HepG2 (cell line): ENCODE results near the gene ABT1. TPM values are rescaled to one million over a fixed set of nuclear protein-coding genes. Genes with fewer than 3 reads are reported as not detected.

Experiments used
- ESRRA ChIP-seq: sonication (generic); formaldehyde crosslinking; IDR thresholded peaks from 2 replicates; pipeline ENCODE4 v1.5.1; 2020; ENCODE audit warnings: mild to moderate bottlenecking, low read depth, missing genetic modification reagents
- FOXP1 ChIP-seq, 2 experiments: fragments of 450-650 bp in 1 of 2; IDR thresholded peaks; 2 replicates each; pipeline ENCODE4 v1.6.1; 2017 to 2018; ENCODE audit warnings: antibody characterized with exemption in 1 of 2
- KAT8 ChIP-seq: IDR thresholded peaks from 2 replicates; pipeline ENCODE4 v1.6.1; 2016; ENCODE audit warnings: missing genetic modification reagents, missing compliant biosample characterization
- MYC ChIP-seq: sonication (generic); formaldehyde crosslinking; IDR thresholded peaks from 2 replicates; pipeline ENCODE4 v1.9.0; 2021; ENCODE audit warnings: missing genetic modification reagents, borderline replicate concordance
- NCOA5 ChIP-seq: sonication (generic); formaldehyde crosslinking; IDR thresholded peaks from 2 replicates; pipeline ENCODE4 v1.4.0; 2020; ENCODE audit warnings: missing genetic modification reagents
- PAXIP1 ChIP-seq: sonication (generic); formaldehyde crosslinking; conservative IDR thresholded peaks from 2 replicates; pipeline ENCODE4 v1.4.0; 2020; ENCODE audit warnings: mild to moderate bottlenecking, missing genetic modification reagents, moderate library complexity
- PLRG1 ChIP-seq: fragments of 450-650 bp; conservative IDR thresholded peaks from 2 replicates; pipeline ENCODE4 v1.6.1; 2016
- POLR2AphosphoS5 ChIP-seq: IDR thresholded peaks from 2 replicates; pipeline ENCODE4 v1.6.1; 2012; ENCODE audit warnings: low read depth, low read length
- PPARG ChIP-seq: conservative IDR thresholded peaks from 2 replicates; pipeline ENCODE4 v1.6.1; 2016; ENCODE audit warnings: missing biosample characterization, missing genetic modification reagents
- TP53 ChIP-seq: sonication (generic); formaldehyde crosslinking; conservative IDR thresholded peaks from 2 replicates; pipeline ENCODE4 v1.4.0; 2020; ENCODE audit warnings: missing genetic modification reagents
- ZFP1 ChIP-seq: IDR thresholded peaks from 2 replicates; pipeline ENCODE4 v1.6.1; 2016
- ZFY ChIP-seq: sonication (generic); formaldehyde crosslinking; IDR thresholded peaks from 2 replicates; pipeline ENCODE4 v1.4.0; 2020; ENCODE audit warnings: missing genetic modification reagents
- ZNF17 ChIP-seq: sonication (generic); formaldehyde crosslinking; IDR thresholded peaks from 2 replicates; pipeline ENCODE4 v1.5.0; 2020; ENCODE audit warnings: mild to moderate bottlenecking, missing genetic modification reagents
- ZNF275 ChIP-seq: sonication (generic); formaldehyde crosslinking; IDR thresholded peaks from 2 replicates; pipeline ENCODE4 v1.8.0; 2022; ENCODE audit warnings: missing genetic modification reagents, mild to moderate bottlenecking, inconsistent platforms, borderline replicate concordance
- ZNF281 ChIP-seq: sonication (generic); formaldehyde crosslinking; IDR thresholded peaks from 2 replicates; pipeline ENCODE4 v1.4.0; 2020; ENCODE audit warnings: missing genetic modification reagents, borderline replicate concordance
- ZNF33A ChIP-seq: sonication (generic); formaldehyde crosslinking; IDR thresholded peaks from 2 replicates; pipeline ENCODE4 v1.5.1; 2020; ENCODE audit warnings: missing genetic modification reagents, mild to moderate bottlenecking, moderate library complexity, borderline replicate concordance
- ZNF710 ChIP-seq: sonication (generic); formaldehyde crosslinking; IDR thresholded peaks from 2 replicates; pipeline ENCODE4 v1.5.0; 2020; ENCODE audit warnings: mild to moderate bottlenecking, missing genetic modification reagents, borderline replicate concordance
- polyA plus RNA-seq, 8 experiments: library from polyadenylated mRNA; depleted of rRNA in 3 of 8; stranded (reverse) in 7 of 8; unstranded in 1 of 8; fragments of >200 nt; fragmentation: Illumina TruSeq in 4 of 8; extraction: Trizol in 4 of 8; gene quantifications; 2 replicates each; pipeline versions ENCODE4 v1.2.1 to v1.2.3, GENCODE V29; 2011 to 2016; ENCODE audit warnings: low read depth in 4 of 8, missing spikeins in 1 of 8, mixed read lengths in 1 of 8; ENCODE audit not compliant: insufficient read depth in 1 of 8
- total RNA-seq, 5 experiments: library from RNA; depleted of rRNA; stranded (reverse); fragments of >200 nt; fragmentation: Illumina TruSeq; extraction: Trizol; gene quantifications; 2 replicates each; pipeline ENCODE4 v1.2.3, GENCODE V29; 2016; ENCODE audit warnings: low read depth in 1 of 5

ABT1 gene
- total and polyA plus RNA-seq, 2 of the 13 experiments (the other 11 are each of a cell fraction or from before 2014, with no cell fraction given), result 38.4 TPM

- TF ChIP-seq ZNF33A (CRISPR knock-in tag), result no peak
- peak; percentile 29; the same call in 1 of the 2 replicates for TF ChIP-seq MYC (CRISPR knock-in tag)
- no peak for TF ChIP-seq FOXP1 (IDR thresholded peaks at IDR 0.05)
- no peak for TF ChIP-seq FOXP1 (CRISPR knock-in tag; IDR thresholded peaks at IDR 0.05)
- no peak for TF ChIP-seq PLRG1
- 0 out of 2 replicates have a peak, but pooled peaks have one; percentile 40 for TF ChIP-seq PAXIP1 (CRISPR knock-in tag)
- peak; percentile 14; the same call in 1 of the 2 replicates for TF ChIP-seq ESRRA (CRISPR knock-in tag)
- no peak for TF ChIP-seq ZNF17
- TF ChIP-seq ZNF281 (CRISPR knock-in tag), result no peak
- TF ChIP-seq ZNF710 (CRISPR knock-in tag), result no peak
- peak; percentile 51; the same call in 1 of the 2 replicates for TF ChIP-seq PPARG
- TF ChIP-seq POLR2AphosphoS5, result no peak
- no peak for TF ChIP-seq ZFY (CRISPR knock-in tag)
- peak; percentile 67 for TF ChIP-seq KAT8
- no peak; the same call in 1 of the 2 replicates for TF ChIP-seq ZFP1 (CRISPR knock-in tag)
- TF ChIP-seq TP53 (CRISPR knock-in tag), result no peak
- TF ChIP-seq NCOA5 (CRISPR knock-in tag), result no peak
- no peak; the same call in 1 of the 2 replicates for TF ChIP-seq ZNF275 (CRISPR knock-in tag)
Measured at GRCh38 chr6:26553264-26553634, 43.5 kb upstream of the ABT1 start (continued).
